Activated naive CD8-positive, alpha-beta T cell treated with anti-CD3 and anti-CD28 coated beads, Interleukin-2, amount 10 ng/mL, durations not matched to agents 7 days and 5 days (primary cell): ENCODE results near the gene IGFL1. TPM values are rescaled to one million over a fixed set of nuclear protein-coding genes. Genes with fewer than 3 reads are reported as not detected.
"Not testable (repeated sequence)": the region's sequence is repeated elsewhere in the genome, so short reads cannot be mapped to it uniquely, and the experiment has no call there.

Experiments used
- ATAC-seq: fragments of 150-1000 bp; cut with Tn5 transposase; one replicate; pipeline ENCODE4 v1.10.0; 2021; ENCODE audit warnings: low read depth, moderate library complexity
- POLR2A ChIA-PET: fragments of 350-600 bp; sonication (Branson Sonifier 250); formaldehyde crosslinking; loops from one replicate; lab custom pipeline; 2021; ENCODE audit warnings: antibody characterized with exemption; lab: Charles Lee
- DNase-seq: peaks from one replicate; pipeline ENCODE4 v3.0.0; 2021
- H3K27ac Mint-ChIP-seq: one replicate; pipeline ENCODE4 v1.8.0; 2022; ENCODE audit warnings: mild to moderate bottlenecking, mixed read lengths
- H3K27me3 Mint-ChIP-seq: one replicate; pipeline ENCODE4 v1.8.0; 2022; ENCODE audit warnings: mild to moderate bottlenecking, moderate library complexity, mixed read lengths
- H3K36me3 Mint-ChIP-seq: one replicate; pipeline ENCODE4 v1.8.0; 2021; ENCODE audit warnings: mild to moderate bottlenecking, mixed read lengths
- H3K4me1 Mint-ChIP-seq: one replicate; pipeline ENCODE4 v1.8.0; 2021; ENCODE audit warnings: mixed read lengths
- H3K4me3 Mint-ChIP-seq: one replicate; pipeline ENCODE4 v1.8.0; 2022; ENCODE audit warnings: mild to moderate bottlenecking, moderate library complexity, mixed read lengths
- H3K9me3 Mint-ChIP-seq: one replicate; pipeline ENCODE4 v1.8.0; 2021; ENCODE audit warnings: mixed read lengths
- total RNA-seq, 2 experiments: library from RNA; stranded (reverse); gene quantifications; one replicate each; pipeline ENCODE4 v1.2.3, GENCODE V29; 2021

Gene IGFL1
- total RNA-seq: not detected

DNA sequence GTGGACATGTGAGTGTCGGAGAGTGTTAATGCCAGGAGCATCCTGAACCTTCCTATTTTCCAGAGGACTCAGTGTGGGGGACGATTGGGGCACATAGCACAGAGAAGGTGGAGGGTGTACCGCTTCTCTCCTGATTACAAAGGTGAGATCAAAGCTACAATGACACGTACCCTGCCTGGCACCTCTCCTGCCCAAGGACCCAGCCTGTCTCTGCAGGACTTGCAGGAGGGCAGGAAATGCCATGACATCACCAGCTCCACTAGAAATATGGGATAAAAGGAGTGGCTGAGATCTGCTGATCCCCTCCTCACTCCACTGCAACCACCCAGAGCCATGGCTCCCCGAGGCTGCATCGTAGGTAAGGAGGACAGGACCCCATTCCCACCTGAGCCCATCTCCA lies at the start of gene IGFL1:
Gene IGFL1, plus strand, starts transcription at position 301 of the 400 bp plus-strand sequence. Its CDS starts 33 bp downstream, at position 334.
- no peak for ATAC-seq
- H3K27me3 Mint-ChIP-seq: peaks cover 31% of the 10 kb centered on the region
- POLR2A ChIA-PET: no interaction called here
- no peak within 1 kb of the TSS for H3K27ac Mint-ChIP-seq
- H3K36me3 Mint-ChIP-seq: no peaks in the 10 kb centered on the region
- DNase-seq: no peak
- H3K9me3 Mint-ChIP-seq: no peaks in the 10 kb centered on the region
- no peak within 1 kb of the TSS for H3K4me3 Mint-ChIP-seq
- H3K4me1 Mint-ChIP-seq: peaks cover 4% of the 10 kb centered on the region

DNA sequence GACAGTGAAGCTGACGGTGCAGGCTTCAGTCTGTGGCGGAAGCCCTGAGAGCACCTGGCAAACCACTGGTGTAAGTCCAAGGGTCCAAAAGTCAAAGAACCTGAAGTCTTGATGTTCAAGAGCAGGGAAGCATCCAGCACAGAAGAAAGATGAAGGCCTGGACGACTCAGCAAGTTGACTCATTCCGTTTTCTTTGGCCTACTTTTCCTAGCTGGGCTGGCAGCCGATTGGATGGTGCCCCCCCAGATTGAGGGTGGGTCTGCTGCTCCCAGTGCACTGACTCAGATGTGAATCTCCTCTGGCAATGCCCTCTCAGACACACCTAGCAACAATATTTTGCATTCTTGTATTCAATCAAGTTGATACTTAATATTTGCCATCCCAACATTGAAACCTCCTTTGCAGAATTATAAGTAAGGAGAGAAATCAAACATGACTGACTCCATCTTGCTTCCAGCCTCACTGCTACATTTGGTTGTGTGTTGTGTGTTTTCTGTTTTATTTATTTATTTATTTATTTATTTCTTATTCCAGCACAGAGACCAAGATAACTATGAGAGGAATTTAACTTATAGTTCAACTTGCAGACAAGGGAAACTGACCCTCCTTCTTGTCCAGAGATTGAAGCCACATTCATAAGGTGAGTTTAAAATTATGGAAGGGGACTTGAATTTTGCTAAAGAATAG lies 48.7 kb upstream of the IGFL1 start:
- Mint-ChIP-seq H3K9me3 (no peaks in the 10 kb centered on the region), H3K27me3 (peaks cover 41% of the 10 kb centered on the region), H3K36me3 (no peaks in the 10 kb centered on the region), H3K4me3 (no peak overlapping the region), H3K27ac (no peak overlapping the region), H3K4me1 (peaks cover 6% of the 10 kb centered on the region)
- no peak for DNase-seq
- POLR2A ChIA-PET: no interaction called here
- no peak for ATAC-seq

DNA sequence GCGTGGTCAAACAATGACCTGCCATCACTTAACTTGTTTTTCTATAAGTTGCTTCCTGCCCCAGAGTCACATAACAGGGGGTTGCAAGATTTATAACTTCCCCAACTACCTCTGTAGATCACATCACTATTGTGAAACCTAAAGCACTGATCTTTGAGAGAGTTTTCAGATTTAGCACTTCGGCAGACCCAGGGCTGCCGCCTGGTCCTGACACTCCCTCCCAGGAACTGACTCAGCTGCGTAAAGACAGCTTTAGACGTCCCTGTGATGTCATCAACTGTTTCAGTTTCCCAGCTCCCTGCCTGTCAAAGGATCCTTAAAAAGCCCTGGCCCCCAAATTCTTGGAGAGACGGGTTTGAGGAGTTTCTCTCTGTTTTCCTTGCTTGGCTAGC lies 48.2 kb upstream of the IGFL1 start:
- no peaks in the 10 kb centered on the region for H3K9me3 Mint-ChIP-seq
- no peak overlapping the region for H3K27ac Mint-ChIP-seq
- H3K36me3 Mint-ChIP-seq: no peaks in the 10 kb centered on the region
- H3K4me3 Mint-ChIP-seq: no peak overlapping the region
- ATAC-seq (no peak), DNase-seq (no peak)
- H3K4me1 Mint-ChIP-seq: peaks cover 6% of the 10 kb centered on the region
- H3K27me3 Mint-ChIP-seq: peaks cover 37% of the 10 kb centered on the region
- POLR2A ChIA-PET: no interaction called here

DNA sequence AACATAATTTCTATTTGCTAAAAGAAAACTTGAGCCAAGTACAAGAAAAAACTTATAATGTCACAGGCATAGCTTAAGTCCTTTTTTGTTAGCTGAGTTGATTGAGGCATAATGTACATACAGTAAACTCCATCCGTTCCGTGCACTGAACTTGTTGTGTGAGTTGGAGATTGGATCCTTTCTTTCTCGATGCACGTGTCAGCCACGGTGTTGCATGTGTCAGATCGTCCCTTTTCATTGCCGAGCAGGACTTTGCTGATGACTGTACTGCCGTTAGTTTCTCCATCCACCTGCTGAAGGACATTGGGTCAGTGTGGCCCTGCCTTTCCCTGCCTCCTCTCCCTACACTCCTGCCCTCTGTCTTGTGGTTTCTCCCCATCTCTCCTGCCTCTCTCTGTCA lies 47.1 kb upstream of the IGFL1 start:
- Mint-ChIP-seq H3K4me3 (no peak overlapping the region), H3K9me3 (no peaks in the 10 kb centered on the region), H3K27ac (no peak overlapping the region), H3K4me1 (peaks cover 6% of the 10 kb centered on the region), H3K27me3 (peaks cover 42% of the 10 kb centered on the region), H3K36me3 (no peaks in the 10 kb centered on the region)
- POLR2A ChIA-PET: no interaction called here
- DNase-seq: no peak
- no peak for ATAC-seq

DNA sequence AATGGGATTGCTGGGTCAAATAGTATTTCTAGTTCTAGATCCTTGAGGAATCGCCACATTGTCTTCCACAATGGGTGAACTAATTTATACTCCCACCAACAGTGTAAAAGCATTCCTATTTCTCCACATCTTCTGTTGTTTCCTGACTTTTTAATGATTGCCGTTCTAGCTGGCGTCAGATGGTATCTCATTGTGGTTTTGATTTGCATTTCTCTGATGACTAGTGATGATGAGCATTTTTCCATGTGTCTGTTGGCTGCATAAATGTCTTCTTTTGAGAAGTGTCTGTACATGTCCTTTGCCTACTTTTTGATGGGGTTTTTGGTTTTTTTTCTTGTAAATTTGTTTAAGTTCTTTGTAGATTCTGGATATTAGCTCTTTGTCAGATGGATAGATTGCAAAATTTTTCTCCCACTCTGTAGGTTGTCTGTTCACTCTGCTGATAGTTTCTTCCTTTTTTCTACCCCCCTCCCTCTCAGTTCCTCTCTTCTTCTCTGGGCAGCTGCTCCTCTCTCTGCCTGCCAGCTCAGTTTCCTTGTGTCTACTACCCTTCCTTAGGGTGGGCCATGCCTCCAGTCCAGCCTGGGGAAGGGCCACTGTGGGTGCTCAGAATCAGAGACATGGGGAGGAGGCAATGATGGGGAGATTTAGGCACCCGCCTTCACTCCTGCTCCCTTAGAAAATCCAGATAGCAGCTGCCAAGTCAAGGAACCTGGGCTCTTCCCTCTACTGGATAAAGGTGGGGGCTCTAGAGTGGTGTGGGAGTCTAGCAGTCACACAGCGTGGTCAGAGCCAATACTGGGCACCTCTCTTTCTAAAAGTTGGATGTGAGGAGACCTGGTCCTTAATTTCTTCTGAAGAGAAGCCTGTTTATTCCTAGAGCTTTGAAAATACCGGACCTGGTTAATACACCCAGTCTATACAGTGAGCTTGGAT lies 44.5 kb upstream of the IGFL1 start:
- H3K4me1 Mint-ChIP-seq, H3K4me3 Mint-ChIP-seq, H3K9me3 Mint-ChIP-seq, DNase-seq, ATAC-seq, H3K27ac Mint-ChIP-seq, H3K36me3 Mint-ChIP-seq, POLR2A ChIA-PET: not testable (repeated sequence)
- peaks cover 49% of the 10 kb centered on the region for H3K27me3 Mint-ChIP-seq

DNA sequence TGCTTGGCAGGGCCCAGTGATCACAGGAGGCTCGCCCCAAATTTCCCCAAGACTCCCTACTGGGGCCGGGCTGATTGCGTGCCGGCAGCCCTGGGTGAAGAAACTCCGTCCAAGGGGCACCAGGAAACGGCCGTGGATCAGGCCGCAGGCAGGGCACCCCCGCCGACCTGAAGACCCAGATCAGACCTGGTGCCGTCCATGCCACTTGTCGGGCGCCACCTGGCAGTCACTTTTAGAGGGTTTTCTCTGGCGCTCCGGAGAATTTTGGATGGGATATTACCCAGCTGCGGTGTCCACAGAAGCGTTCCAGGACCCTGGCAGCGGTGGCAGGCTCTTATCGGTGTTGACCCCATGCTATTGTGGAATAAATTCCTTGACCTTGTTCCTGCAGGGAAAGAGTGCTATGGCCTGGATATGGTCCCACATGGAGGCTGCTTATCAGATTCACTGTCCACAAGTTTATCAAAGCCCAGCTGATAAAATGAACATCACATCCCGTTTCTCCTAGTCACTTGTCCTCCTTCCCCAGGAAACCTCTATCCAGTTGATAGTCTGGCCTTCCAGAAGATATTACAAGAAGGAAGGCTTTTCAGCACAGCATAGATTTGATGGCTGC lies 43.3 kb upstream of the IGFL1 start:
- Mint-ChIP-seq H3K27me3 (peaks cover 50% of the 10 kb centered on the region), H3K9me3 (no peaks in the 10 kb centered on the region), H3K4me3 (no peak overlapping the region), H3K4me1 (peaks cover 6% of the 10 kb centered on the region), H3K27ac (no peak overlapping the region), H3K36me3 (no peaks in the 10 kb centered on the region)
- no peak for DNase-seq
- POLR2A ChIA-PET: no interaction called here
- ATAC-seq: no peak

DNA sequence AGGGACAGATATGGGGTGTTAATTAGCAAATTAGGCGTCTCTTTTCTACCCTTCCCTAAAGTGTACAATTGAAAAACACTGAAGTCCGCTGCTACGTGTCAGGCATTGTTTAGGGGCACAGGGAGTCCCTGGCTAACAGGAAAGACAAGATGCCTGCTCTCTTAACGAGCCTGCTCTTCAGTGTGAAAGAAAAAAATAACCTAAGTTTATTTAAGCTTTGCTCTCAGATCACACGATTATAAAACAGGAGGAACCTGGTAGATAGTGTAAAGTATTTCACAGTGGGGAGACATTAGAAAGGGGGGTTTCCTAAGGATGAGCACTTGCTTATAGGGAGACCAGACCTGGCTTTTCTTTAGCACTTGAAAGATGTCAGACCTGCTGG lies 42.8 kb upstream of the IGFL1 start:
- Mint-ChIP-seq H3K4me3 (no peak overlapping the region), H3K4me1 (peaks cover 3% of the 10 kb centered on the region), H3K27me3 (peaks cover 49% of the 10 kb centered on the region), H3K9me3 (no peaks in the 10 kb centered on the region), H3K27ac (no peak overlapping the region), H3K36me3 (no peaks in the 10 kb centered on the region)
- POLR2A ChIA-PET: no interaction called here
- ATAC-seq (no peak), DNase-seq (no peak)

DNA sequence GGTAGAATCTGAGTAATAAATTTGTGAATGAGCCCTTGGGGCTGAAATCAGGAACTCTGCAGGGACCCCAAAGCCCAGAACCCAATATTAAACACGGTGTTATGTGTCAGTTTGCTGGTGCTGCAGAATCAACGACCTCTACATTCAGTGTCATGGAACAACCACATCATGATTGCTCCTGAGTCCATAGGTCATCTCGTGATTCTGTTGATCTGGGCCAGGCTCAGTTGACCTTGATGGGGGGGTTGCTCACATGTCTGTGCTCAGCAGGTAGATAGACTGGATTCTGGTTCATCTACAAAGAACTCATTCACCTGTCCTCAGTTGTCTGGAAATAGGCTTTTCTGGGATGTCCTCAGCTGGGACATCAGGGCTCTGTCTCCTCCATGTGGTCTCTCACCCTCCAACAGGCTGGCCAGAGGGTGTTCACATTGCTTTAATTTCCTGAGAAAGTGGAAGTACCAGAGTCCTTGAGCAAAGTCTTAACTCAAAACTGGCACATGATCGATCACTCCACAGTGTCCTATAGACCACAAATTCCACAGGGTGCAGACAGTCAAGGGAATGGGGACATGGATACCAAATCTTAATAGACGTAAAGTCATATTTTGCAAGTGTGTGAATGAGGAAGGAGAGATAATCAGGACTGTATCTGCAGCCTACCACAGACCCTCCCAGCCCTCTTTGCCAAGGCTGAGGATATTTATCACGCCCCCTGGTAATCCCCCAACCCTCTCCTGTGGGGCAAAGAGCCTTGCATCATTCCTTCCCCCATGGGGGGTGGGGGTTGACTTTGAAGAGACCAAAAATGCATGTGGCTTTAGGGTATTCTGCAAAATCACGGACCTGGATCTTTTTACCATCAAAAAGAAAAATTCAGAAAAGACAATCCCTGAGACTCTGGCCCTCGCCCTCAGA lies 39.3 kb upstream of the IGFL1 start:
- POLR2A ChIA-PET: no interaction called here
- H3K27me3 Mint-ChIP-seq: peaks cover 33% of the 10 kb centered on the region
- no peak for ATAC-seq

DNA sequence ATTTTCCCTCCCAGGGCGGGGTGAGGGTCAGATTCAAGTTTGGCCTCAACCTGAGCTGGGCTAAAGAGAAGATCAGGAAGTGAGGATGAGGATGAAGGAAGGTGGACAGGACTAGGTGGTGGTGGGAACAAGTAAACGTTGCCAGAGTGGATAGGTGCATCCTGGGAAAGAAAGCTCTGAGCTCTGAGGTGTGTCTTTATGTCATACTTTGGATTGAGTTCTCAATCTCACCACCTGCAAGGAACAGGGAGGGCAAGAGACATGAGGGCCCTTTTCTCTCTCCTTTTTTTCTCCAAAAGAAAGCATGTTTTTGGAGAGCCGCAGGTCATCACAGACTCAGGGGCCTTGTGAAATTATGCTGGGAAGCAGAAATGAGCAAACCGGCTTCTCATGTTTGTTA lies 38.2 kb upstream of the IGFL1 start:
- POLR2A ChIA-PET: no interaction called here
- Mint-ChIP-seq H3K4me3 (no peak overlapping the region), H3K4me1 (no peaks in the 10 kb centered on the region), H3K27me3 (peaks cover 36% of the 10 kb centered on the region), H3K9me3 (no peaks in the 10 kb centered on the region), H3K27ac (no peak overlapping the region), H3K36me3 (no peaks in the 10 kb centered on the region)
- ATAC-seq (no peak), DNase-seq (no peak)

More for the DNA sequence above, 39.3 kb upstream of the IGFL1 start:
- DNase-seq: no peak
- Mint-ChIP-seq H3K9me3 (no peaks in the 10 kb centered on the region), H3K4me3 (no peak overlapping the region), H3K36me3 (no peaks in the 10 kb centered on the region), H3K4me1 (no peaks in the 10 kb centered on the region), H3K27ac (no peak overlapping the region)

DNA sequence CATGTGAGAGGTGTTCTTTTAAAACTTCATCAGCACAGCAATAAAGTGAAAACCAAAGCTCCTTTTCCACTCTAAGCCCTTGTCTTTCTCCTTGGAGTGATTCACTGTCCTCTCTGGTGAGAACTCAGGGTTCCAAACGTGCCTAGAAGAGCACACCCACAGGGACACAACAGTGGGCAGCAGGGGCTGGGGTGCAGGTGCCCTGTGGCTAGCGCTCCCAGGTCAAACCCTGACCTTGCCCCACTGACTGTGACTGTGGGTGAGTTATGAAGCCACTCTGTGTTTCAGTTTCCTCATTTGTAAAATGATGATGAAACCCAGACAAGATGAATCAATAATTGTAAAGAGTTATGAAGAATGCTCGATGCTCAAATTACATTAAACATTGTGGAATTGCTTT lies 37.6 kb upstream of the IGFL1 start:
- POLR2A ChIA-PET: no interaction called here
- peaks cover 37% of the 10 kb centered on the region for H3K27me3 Mint-ChIP-seq
- H3K9me3 Mint-ChIP-seq: no peaks in the 10 kb centered on the region
- no peak overlapping the region for H3K27ac Mint-ChIP-seq
- H3K36me3 Mint-ChIP-seq: no peaks in the 10 kb centered on the region
- no peaks in the 10 kb centered on the region for H3K4me1 Mint-ChIP-seq
- DNase-seq (no peak), ATAC-seq (no peak)
- no peak overlapping the region for H3K4me3 Mint-ChIP-seq

DNA sequence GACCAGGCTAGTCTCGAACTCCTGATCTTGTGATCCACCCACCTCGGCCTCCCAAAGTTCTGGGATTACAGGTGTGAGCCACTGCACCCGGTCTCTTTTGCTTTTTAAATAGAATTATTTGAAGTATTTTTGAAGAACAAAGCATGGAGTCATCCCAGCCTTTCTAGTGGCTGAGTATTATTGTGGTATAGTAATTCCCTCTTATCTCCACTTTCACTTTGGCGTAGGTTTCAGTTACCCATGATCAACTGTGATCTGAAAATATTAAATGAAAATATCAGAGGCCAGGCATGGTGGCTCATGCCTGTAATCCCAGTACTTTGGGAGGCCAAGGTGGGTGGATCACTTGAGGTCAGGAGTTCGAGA lies 36.9 kb upstream of the IGFL1 start:
- H3K36me3 Mint-ChIP-seq, DNase-seq, H3K4me3 Mint-ChIP-seq, H3K4me1 Mint-ChIP-seq, ATAC-seq, H3K9me3 Mint-ChIP-seq, POLR2A ChIA-PET, H3K27ac Mint-ChIP-seq: not testable (repeated sequence)
- H3K27me3 Mint-ChIP-seq: peaks cover 42% of the 10 kb centered on the region

DNA sequence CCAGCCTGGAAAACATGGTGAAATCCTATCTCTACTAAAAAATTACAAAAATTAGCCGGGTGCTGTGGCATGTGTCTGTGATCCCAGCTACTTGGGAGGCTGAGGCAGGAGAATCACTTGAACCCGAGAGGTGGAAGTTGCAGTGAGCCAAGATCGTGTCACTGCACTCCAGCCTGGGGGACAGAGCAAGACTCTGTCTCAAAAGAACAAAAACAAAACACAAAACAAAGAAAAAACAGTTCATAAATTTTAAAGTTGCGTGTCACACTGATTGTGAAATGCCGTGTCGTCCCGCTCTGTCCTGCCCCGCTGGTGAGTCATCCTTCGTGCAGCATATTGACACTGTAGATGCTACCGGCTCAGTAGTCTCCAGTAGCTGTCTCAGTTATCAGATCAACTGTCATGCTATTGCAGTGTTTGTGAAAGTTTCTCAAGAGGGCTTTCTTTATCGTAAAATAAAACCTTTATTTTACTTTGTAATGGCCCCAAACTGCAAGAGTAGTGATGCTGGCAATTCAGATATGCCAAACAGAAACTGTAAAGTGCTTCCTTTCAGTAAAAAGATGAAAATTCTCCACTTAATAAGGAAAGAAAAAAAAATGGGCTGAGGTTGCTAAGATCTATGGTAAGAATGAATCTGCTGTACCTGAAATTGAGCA lies 36.4 kb upstream of the IGFL1 start:
- no peak overlapping the region for H3K4me3 Mint-ChIP-seq
- DNase-seq: no peak
- ATAC-seq: no peak
- H3K27me3 Mint-ChIP-seq: peaks cover 42% of the 10 kb centered on the region
- POLR2A ChIA-PET: interaction anchor here (1.2 kb wide), 1 partner anchor 72 kb away, joined by 3 read pairs; no protein-coding TSS in a partner anchor
- no peak overlapping the region for H3K27ac Mint-ChIP-seq
- H3K9me3 Mint-ChIP-seq: no peaks in the 10 kb centered on the region
- no peaks in the 10 kb centered on the region for H3K4me1 Mint-ChIP-seq
- H3K36me3 Mint-ChIP-seq: no peaks in the 10 kb centered on the region
